Suppressor macrophage treated with lipopolysaccharide for 4 hours (primary cell): ENCODE measurements around the gene DEFB114.
"Not testable (repeated sequence)": the region's sequence is repeated elsewhere in the genome, so short reads cannot be mapped to it uniquely, and the experiment has no call there.

ENCODE experiments used
- DNase-seq: peaks from one replicate; pipeline ENCODE4 v3.0.0-alpha.2; 2020

Gene DEFB114

DNA sequence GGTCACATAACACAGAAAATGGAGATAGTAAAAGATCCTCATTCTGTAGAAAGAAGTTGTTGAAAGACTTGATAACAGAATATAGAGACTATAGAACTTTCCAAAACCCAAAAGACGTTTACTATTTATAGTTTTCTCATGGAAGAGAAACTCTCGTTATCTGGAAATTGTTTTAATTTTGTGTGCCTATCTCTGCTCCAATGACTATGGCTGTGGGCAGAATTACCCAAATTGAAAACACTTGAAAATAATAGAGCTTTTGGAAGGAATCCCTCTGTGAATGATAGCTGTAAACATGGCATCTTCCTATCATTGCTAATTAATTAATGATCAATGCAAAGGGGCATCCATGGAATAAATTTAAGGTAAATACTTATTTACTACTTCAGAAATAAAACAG lies at the start of gene DEFB114:
TSS of gene DEFB114 (minus strand) at position 101 of the 400 bp plus-strand sequence. CDS start at position 42, 59 bp downstream.
- DNase-seq: no peak

GRCh38 chr6:50007819-50008218 lies 43.9 kb upstream of the DEFB114 start:
- no peak for DNase-seq

GRCh38 chr6:50003139-50003538 lies 39.2 kb upstream of the DEFB114 start:
- no peak for DNase-seq

DNA sequence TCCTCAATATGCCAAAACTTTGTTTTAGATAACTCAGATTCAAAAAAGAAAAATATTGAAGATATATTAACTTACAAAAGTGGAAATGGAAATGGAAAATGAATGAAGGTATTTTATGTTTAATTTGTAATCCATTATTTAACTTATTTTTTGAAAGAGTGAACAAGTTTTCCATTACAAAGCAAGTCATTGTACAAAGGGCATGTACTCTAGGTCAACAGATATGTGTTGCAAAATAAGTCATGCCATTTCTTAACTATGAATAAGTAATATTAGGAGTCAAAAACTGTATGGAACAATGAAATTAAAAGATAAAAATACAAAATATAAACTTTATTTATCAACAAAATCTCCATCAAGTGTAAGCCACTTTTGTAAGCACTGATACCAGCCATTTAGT lies 31.3 kb upstream of the DEFB114 start:
- no peak for DNase-seq

DNA sequence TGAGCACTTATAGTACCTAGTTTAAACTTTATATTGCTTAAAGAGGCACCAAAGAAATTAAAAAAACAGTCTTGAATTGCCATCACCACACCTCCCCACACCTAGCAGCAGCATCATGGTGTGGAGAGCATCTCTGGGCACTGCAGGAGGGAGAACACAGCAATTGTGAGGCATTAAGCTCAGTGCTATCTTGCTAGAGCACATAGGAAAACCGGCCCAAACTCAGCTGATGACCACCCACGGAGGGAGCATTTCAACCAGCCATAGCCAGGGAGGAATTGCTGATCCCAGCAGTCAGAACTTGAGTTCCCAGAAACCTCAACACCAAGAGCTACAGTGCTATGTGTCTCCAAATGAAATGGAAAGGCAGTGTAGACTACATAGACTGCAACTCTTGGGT lies 24.9 kb upstream of the DEFB114 start:
- DNase-seq: no peak

GRCh38 chr6:49987749-49988148 lies 23.8 kb upstream of the DEFB114 start:
- DNase-seq: no peak

DNA sequence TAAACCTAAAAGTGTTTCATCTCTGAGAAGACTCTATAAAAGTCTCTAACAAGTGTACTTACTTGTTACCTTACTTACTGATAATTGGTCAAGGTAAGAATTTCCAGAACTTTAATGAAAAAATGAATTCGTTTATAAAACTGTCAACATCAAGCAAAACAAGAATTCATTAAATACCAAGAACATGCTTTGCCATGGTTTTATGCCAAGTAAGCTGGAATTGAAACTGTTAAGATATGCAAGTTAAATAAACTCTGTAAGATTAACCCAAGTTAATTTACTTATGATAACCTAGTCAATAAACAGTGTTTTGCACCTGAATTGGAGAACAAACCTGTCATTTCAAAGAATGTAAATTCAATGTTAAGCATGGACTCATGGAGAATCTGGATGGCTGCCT lies 22.6 kb upstream of the DEFB114 start:
- DNase-seq: no peak

GRCh38 chr6:49982046-49982445 lies 18.1 kb upstream of the DEFB114 start:
- DNase-seq: no peak

DNA sequence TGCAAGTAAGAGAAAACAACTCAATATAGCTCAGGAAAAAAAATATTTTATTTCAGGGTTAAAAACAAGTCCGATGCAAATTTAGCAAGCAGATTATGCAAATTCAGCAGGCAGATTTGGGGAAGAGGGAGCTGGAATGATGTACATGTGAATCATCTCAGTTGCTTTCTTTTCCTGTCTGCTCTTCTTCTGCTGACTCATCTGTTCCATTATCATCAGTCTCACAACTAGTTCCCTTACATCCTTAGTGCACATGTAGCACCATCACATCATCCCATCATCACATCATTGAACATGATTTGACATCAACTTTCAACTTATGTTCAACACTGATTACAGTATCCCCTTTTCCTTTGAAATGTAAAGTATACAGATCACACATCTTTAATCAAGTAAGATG lies 16.9 kb upstream of the DEFB114 start:
- DNase-seq: peak; percentile 53

DNA sequence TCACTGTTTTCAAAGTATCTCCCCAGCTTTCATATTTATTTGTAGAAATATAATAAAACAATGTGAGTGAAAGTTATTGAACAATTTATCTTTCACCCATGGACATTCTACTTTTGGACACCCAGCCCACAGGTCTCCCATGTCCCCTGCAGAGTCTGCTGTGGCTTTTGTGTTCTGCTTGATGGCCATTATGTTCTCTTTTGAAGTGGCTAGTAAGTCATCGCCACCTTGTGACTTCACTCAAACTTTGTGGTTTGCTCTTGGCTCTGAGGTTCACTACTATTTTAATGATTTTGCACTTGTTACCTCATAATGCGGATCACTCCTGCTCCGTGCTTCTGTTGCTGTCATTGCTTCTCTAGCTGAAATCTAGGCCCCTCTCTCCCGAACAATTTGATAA lies 15.6 kb upstream of the DEFB114 start:
- no peak for DNase-seq

DNA sequence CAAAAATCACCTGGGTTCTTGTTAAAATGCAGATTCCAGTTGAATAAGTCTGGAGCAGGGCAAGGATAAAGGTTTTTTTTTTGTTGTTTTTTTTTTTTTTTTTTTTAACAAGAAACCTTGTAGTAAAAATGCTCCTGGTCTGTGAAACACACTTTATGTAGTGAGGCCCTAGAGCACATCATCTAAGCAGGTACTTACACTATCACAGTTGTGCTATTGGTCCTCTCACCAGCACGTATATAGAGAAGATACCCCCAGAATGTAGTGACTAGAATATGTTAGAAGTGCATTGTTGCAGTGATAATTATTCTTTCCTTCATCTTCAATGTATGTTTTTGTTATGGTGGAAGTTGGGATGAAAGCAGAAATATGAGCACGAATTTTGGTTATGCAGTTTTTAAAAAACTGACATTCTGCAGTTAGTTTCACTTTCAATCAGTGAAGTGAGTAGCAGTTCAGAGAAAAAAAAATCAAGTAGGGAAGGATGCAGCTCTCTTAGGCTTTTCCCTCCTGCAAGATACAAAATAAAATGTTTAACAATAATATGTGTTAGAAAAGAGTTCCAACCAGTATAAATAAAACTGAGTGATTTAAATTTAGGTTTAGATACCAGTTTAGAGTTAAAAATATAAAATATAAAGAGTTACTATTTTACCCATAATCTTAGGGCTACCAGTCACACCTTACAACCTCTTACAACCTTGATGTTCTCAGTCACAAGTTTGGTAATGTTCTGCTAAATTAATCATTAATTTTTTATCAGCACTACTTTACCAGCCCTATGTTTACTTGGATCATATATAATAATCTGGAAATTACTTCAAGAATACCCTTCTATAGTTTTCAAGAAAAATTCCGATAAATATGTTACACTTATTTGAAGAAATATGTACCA lies 14.6 kb upstream of the DEFB114 start:
- DNase-seq: peak; percentile 0

DNA sequence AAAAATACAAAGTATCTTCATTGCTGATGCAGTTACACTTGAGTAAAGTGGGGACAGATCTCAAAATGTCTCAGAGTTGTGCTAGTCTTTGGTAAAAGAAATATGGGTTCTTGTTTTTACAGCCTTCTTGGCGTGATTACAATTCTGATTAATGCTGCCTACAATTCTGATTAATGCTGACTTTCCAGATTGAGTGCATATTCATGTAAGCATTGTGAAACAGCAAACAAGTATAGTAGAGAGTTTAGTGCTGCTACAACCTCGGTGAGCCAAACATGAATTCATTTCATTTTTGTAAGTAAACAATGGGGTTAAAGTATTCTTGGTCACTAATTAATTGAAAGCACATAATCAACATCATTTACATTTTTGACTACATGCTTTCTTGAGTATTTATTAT lies 5.6 kb upstream of the DEFB114 start, which contains the start of gene DEFB113:
TSS of gene DEFB113 (minus strand) at position 21 of the 400 bp plus-strand sequence. CDS start at position 21, 0 bp downstream.
- no peak for DNase-seq

GRCh38 chr6:49966823-49967222 lies 2.9 kb upstream of the DEFB114 start:
- no peak for DNase-seq

DNA sequence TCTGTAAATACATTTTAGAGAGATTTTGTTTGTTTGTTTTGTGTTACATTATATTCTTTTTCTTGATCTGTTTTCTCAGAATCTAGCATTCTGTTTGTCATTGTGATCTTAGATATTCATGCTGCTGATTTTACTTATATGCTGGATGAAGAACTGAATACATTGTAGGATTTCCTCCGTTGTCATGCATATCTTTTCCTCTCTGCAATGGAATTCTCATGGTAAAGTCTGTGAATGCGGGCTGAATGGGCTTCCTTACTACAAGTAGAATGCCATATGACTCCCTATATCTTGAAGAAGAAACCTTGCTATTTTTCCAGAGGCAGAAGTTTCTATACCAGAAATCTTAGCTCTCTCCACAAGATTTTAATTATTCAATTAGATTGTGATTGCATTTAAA lies 2.4 kb upstream of the DEFB114 start:
- no peak for DNase-seq

- DNase-seq: no peak
Measured at GRCh38 chr6:49958180-49958579, 5.8 kb downstream of the DEFB114 start.

GRCh38 chr6:49955847-49956246 lies 8.1 kb downstream of the DEFB114 start:
- DNase-seq: no peak

DNA sequence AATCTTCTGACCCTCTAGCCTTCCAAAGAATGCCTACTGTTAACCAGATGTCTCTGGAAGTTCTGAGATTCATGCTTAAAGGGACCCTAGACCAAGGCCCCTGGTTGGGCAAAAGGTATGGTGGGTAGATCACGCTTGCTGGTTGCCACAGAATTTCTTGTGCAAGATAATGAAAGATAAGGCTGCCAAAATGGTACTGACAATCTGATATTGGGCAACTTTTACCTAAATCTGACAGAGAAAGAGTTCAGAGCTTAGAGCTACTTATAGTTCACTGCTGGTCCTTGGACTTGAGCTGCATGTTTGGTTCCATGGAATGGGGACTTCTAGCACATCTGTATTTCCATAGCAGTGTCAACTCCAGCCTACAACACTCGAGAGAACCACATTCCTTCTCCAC lies 12.0 kb downstream of the DEFB114 start:
- DNase-seq: no peak

DNA sequence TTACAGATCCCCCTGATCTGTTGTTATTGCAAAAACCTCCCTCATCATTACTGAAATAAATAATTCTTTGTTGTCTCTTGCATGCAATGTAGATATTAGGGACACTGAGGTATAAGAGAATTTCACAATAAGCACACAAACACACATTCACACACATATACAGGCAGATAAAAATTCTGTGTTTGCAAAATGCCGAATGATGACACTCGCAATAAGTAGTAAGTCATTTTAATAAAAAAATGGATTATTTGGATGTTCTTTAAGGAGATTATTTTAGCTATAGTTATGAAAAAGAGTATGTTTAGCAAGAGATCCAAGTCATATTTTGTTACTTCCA lies 13.6 kb downstream of the DEFB114 start:
- DNase-seq: no peak

GRCh38 chr6:49949062-49949461 lies 14.9 kb downstream of the DEFB114 start:
- no peak for DNase-seq

DNA sequence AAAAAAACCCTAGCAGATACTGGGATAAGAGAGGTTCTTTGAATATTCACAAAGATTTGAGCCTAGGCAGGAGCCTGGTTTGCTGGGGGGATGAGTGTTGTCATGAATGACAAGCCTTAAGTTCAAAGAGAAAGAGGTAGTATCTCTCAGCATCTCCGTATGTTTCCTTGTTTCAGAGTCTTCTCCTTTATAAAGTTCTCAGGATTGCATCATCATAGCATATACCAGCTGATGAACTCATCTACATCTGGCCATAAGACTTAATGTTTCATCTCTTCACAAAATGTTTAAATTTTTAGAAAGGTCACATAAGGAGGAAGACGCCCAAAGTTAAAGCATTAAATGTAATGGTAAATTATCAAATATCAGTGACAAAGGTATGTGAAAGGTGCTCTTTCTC lies 17.1 kb downstream of the DEFB114 start:
- no peak for DNase-seq

DNA sequence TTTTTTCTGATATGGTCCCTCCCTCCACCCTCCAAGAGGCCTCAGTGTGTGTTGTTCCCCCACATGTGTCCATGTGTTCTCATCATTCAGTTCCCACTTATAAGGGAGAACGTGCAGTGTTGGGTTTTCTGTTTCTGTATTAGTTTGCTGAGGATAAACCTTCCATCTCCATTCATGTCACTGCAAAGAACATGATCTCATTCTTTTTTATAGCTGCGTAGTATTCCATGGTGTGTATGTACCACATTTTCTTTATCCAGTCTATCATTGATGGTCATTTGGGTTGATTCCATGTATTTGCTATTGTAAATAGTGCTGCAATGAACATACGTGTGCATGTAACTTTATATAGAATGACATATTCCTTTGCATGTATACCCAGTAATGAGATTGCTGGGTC lies 19.9 kb downstream of the DEFB114 start:
- DNase-seq: not testable (repeated sequence)

DNA sequence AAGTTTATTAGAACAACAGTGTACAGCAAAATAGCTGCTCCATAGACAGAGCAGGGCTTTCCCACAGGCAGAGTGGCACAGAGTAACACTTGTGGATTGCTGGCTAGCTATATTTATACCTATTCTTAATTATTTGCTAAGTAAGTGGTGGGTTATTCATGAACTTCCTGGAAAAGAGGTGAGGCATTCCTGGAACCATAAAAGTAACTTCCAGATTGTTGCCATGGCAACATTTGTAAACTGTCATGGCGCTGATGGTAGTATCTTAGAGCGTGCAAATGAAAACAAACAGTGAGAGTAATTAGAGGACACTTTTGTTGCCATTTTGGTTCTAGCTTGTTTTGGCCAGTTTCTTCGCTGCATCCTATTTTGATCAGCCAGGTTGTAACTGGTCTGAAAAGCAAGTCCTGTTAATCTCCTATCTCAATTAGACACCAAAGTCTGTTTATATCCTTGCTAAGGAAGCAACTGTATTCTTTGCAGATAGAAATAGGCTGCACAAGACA lies 23.9 kb downstream of the DEFB114 start:
- DNase-seq: no peak

DNA sequence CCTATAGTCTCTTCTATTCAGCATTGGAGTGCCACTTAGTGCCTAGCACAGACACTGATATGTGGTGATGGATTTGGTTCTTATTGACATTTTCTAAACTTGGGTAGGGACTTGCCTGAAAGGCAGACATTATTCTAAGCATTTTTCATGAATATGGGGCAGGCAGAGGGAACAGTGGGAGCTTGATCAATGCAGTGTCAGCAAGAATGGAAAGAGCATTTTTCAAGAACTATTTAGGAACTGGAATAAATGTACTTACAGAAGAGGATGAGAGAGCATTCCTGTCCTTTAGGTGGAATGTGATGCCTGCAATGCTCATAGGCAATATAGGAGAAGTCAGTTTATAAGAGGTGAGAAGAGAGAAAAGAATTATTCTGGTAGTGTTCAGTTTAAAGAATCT lies 26.2 kb downstream of the DEFB114 start:
- no peak for DNase-seq

DNA sequence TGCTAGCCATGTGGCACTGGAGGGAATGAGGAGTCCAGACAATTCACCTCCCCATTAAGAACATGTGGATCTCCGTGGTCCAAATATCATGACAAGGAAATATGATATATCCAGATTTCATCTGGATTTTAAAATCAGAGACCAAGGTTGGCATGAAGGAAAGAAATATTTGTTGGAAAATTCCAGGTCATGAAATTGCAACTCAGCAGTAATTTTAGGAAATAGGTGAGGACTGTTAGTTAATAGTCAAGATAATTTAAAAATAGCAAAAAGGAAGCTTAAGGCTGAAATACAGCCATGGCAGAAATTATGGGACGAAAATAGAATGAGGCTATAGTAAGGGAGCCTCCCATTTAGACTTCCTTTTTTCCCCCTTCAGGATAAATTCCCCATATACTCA lies 26.9 kb downstream of the DEFB114 start:
- DNase-seq: no peak

DNA sequence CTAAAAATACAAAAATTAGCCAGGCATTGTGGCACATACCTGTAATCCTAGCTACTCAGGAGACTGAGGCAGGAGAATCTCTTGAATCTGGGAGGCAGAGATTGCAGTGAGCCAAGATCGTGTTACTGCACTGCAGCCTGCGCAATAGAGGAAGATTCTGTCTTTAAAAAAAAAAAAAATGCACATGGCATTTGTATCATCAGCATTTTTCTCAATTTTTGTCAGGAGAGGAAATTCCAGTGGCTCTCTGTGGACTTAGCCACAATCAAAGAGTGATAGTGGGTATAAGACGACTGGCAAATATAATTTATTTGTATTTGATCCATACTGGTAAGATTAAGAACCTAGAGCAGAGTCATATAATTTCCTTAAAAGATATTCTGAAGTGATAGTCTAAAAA lies 28.6 kb downstream of the DEFB114 start:
- DNase-seq: no peak
